ENCODE data around the gene TRIM26.
"Not testable (repeated sequence)": the region's sequence is repeated elsewhere in the genome, so short reads cannot be mapped to it uniquely, and the experiment has no call there.

TRIM26 gene

DNA sequence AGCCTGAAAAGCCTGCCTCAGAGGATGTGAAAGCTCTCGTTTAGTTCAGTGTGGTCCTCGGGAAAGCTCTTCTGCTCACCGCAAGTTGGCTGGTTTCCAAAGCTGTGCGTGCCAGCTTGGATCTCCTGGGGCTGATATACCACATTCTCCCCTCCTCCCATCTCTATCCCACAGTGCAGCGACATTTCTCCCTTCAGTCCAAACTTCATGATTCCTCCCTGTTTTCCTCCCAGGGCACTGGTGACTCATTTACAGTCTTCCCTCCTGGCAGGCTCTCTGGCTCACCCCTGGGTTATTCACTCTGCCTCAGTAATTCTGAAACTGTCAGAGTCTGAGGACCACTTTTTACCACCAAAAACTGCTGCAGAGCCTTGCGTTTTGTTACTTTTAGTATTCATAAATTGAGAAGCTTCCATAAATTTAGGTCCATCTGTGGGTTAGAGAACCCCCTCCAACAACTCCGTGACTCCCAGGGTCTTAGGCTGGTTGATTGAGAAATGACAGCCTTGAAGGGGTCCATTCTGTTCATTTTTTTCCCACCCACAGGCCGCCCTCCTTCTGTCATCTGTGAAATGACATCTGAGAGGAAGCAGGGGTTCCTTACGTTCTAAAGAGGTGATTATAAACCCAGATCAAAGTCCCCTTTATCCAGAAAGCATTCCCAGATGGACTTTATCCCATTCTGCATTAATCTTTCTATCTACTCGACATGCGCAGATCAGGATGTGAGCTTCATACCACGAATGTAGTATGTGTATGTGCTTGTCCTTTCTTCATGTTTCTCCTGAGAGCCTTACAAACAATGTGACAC is 58.3 kb downstream of the TRIM26 start:
- DNase-seq (ENCODE audit: low read depth), result no peak

DNA sequence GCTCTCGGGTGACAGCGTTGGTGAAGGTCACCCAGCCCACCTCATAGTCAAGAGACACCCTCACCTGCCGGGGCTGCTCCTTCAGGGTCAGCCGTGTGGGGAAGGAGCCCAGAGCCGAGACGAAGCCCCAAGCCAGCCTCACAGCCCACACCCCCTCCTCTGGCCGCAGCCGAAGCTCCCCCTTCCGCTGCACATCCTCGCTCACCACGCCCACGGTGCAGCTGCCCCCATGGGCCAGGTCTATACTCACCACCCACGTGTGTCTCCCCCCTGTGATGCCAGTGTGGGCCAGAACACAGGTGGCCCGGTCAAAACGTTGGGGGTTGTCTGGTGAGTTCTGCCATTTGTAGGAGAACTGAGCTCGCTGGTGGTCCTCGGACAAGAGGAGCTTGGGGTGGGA is 59.1 kb downstream of the TRIM26 start:
- DNase-seq (ENCODE audit: low read depth), result no peak

DNA sequence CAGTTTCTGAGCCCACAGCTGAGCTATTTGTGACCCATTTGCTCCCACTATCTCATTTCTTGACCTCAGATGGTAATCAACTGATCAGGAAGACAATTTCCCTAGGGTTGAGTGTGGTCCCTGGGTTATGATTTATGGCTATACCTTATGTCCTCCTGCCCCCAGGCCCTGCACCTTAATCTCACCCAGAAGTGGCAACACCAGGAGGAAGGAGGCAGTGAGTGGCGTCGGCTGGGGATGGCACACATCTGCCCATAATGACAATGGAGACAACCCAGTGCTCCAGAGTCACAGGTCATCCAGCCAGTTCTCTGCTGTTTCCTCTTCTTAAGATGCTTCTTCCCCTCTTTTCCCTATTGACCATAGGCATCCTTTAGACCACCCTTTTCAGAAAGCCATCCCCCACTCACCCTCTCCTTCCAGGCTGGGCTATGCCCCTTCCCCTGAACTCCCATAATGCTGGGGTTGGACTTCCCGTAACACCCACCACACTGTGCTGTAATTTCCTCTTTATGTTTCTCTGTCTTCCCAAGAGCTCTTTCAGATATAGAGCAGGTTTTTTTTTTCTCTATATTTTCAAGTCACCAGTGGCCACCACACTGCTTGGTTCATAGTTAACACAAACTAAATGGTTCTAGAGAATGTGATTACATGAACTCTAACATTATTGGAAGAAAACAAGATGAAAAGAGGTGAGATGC is 60.1 kb downstream of the TRIM26 start:
- no peak for DNase-seq (ENCODE audit: low read depth)

GRCh38 chr6:30152016-30152673 is 61.1 kb downstream of the TRIM26 start:
- DNase-seq (ENCODE audit: low read depth), result no peak

DNA sequence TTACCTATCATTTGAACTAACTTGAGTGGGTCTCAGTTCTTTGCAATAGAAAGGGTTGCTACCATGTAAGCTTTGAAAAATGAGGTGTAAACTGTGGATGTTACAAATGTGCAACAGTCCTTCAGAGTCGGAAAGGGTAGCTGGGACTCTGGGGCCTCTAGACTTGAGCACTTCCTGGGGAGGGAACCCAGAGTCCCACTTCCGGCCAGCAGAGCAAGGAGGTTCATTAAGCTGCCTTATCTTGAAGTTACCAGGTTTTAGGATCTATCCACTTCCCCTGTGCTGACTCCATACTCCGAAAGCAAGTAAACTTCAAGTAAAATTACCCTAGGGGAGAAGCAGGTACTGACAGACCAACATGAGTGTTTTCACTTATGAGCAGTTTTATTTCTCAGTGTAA is 61.6 kb downstream of the TRIM26 start:
- no peak for DNase-seq (ENCODE audit: low read depth)

- DNase-seq (ENCODE audit: low read depth), result no peak
Measured at GRCh38 chr6:30150671-30151395, 62.4 kb downstream of the TRIM26 start.

GRCh38 chr6:30149858-30150550 is 63.2 kb downstream of the TRIM26 start:
- no peak for DNase-seq (ENCODE audit: low read depth)

- DNase-seq (ENCODE audit: low read depth), result no peak
Measured at GRCh38 chr6:30149234-30149633, 64.0 kb downstream of the TRIM26 start.

- DNase-seq (ENCODE audit: low read depth), result no peak
Measured at GRCh38 chr6:30147096-30147495, 66.1 kb downstream of the TRIM26 start.

GRCh38 chr6:30145818-30146217 is 67.4 kb downstream of the TRIM26 start:
- DNase-seq (ENCODE audit: low read depth), result no peak

GRCh38 chr6:30144811-30145210 is 68.4 kb downstream of the TRIM26 start:
- no peak for DNase-seq (ENCODE audit: low read depth)

DNA sequence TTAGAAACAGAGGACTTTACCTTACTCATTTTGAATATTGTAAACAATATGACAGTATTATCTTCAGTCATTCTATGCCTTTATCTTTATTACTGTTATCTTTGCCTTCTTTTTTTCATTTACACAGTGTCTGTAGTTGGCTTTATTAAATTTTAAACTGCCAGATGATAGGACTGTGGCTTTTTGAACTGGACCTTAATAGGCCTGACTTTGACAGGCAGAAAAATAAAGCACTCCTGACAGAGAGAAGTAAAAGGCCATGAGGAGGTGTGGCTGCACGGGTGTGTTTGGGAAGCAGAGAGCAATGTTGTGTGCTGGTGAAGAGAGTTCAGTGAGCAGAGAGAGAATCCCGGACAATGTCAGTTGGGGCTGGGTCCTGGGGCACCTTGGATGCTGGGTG is 69.4 kb downstream of the TRIM26 start:
- DNase-seq (ENCODE audit: low read depth), result no peak

DNA sequence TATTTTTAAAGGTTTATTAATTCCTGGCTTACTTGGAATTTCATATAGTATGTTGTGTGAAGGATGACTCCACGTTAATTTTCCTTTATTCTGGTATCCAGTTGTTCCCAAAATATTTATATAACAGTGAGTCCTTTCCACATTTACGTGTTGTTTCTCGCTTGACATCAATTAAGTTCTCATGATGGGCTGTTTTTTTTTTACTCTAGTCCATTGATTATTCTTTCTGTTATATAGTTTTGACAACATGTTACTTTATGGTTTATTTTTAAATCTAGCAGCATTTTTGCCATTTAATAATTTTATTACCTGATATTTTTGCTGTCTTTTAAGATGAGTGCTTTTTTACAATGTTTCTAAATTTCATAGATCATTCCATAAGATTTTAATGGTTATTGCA is 70.5 kb downstream of the TRIM26 start:
- DNase-seq (ENCODE audit: low read depth), result no peak

GRCh38 chr6:30140240-30140639 is 73.0 kb downstream of the TRIM26 start:
- DNase-seq (ENCODE audit: low read depth), result not testable (repeated sequence)

DNA sequence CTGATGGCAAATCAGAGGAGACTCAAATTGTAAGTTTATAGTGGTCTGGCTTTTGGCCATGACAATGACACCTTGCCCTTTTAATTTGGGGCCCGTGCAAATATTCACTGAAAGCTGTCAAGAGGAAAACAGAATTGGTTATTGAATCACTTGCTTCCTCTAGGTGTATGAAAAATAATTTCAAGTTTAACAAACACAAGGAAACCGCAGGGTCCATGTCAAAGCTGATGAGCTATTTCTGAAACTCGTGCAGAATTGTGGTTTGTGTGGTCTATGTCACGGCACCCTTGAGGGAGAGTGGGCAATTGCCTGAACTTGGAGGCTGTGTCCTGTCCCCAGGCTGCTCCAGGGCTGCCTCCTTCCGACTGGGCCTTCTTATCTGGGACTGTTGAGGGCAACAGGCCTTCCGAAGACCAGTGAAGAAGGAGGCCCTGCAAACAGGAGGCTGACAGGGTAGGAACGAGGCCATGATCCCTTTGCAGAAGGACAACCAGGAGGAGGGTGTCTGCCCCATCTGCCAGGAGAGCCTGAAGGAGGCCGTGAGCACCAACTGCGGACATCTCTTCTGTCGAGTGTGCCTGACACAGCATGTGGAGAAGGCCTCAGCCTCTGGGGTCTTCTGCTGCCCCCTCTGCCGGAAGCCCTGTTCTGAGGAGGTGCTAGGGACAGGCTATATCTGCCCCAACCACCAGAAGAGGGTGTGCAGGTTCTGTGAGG is 76.5 kb downstream of the TRIM26 start:
- DNase-seq (ENCODE audit: low read depth), result no peak

GRCh38 chr6:30135757-30136156 is 77.4 kb downstream of the TRIM26 start, which contains the start of gene TRIM40:
Gene TRIM40, plus strand, starts transcription at chr6:30136140. Its CDS starts 897 bp downstream, at chr6:30137037.
- DNase-seq (ENCODE audit: low read depth), result no peak

- DNase-seq (ENCODE audit: low read depth), result no peak
Measured at GRCh38 chr6:30135147-30135546, 78.1 kb downstream of the TRIM26 start.
